ENCODE data around the gene SGCA. TPM values are rescaled to one million over a fixed set of nuclear protein-coding genes. Genes with fewer than 3 reads are reported as not detected.

Gene SGCA
- total RNA-seq, 1 donor from 2014 or later = 78.5 TPM

GRCh38 chr17:50155115-50155819 lies 10.5 kb upstream of the SGCA start:
- no peak for TF ChIP-seq CTCF (IDR thresholded peaks at IDR 0.05)
- H3K4me1 ChIP-seq = peaks cover 25 to 43% of the 10 kb centered on the region in 2 donors
- peak in 1 of 2 donors; percentile 91 for DNase-seq (ENCODE audit: low spot score in 2 of 2)
- H3K9me3 ChIP-seq = no peaks in the 10 kb centered on the region
- intact Hi-C loops (cut with DNase I) = no loop called here
- H3K4me3 ChIP-seq = peak overlapping the region; percentile 19 to 40
- peak overlapping the region; percentile 91 to 93 for H3K27ac ChIP-seq
- H3K36me3 ChIP-seq = no peaks in the 10 kb centered on the region
- no peaks in the 10 kb centered on the region for H3K27me3 ChIP-seq

GRCh38 chr17:50157891-50158290 lies 7.9 kb upstream of the SGCA start:
- intact Hi-C loops (cut with DNase I) = no loop called here
- H3K27me3 ChIP-seq = no peaks in the 10 kb centered on the region
- H3K4me1 ChIP-seq = peaks cover 18 to 47% of the 10 kb centered on the region in 2 donors
- H3K36me3 ChIP-seq = no peaks in the 10 kb centered on the region
- no peak for TF ChIP-seq CTCF (IDR thresholded peaks at IDR 0.05)
- H3K9me3 ChIP-seq = no peaks in the 10 kb centered on the region
- H3K4me3 ChIP-seq = no peak overlapping the region
- peak overlapping the region; percentile 51 to 93 for H3K27ac ChIP-seq
- DNase-seq (ENCODE audit: low spot score in 2 of 2) = no peak

GRCh38 chr17:50161023-50161910 lies 4.5 kb upstream of the SGCA start:
- H3K4me1 ChIP-seq = peaks cover 9 to 29% of the 10 kb centered on the region in 2 donors
- no peaks in the 10 kb centered on the region for H3K9me3 ChIP-seq
- H3K27me3 ChIP-seq = no peaks in the 10 kb centered on the region
- H3K4me3 ChIP-seq = peak overlapping the region; percentile 51 to 73
- H3K36me3 ChIP-seq = no peaks in the 10 kb centered on the region
- peak; percentile 67 to 96 for DNase-seq (ENCODE audit: low spot score in 2 of 2)
- peak; percentile 92 to 98 (median 94) for TF ChIP-seq CTCF (IDR thresholded peaks at IDR 0.05)
- peak overlapping the region; percentile 80 to 89 for H3K27ac ChIP-seq
- intact Hi-C loops (cut with DNase I) = loop anchor here (1.0 to 2.0 kb wide), 4 partner anchors 9 to 66 kb away; partner anchors contain the start of gene PDK2

GRCh38 chr17:50161911-50162288 lies 3.9 kb upstream of the SGCA start:
- Histone ChIP-seq H3K4me3 (peak overlapping the region in 1 of 2 donors; percentile 73), H3K9me3 (no peaks in the 10 kb centered on the region), H3K27me3 (no peaks in the 10 kb centered on the region), H3K4me1 (peaks cover 9 to 24% of the 10 kb centered on the region in 2 donors), H3K27ac (peak overlapping the region; percentile 80 to 89), H3K36me3 (no peaks in the 10 kb centered on the region)
- no peak for TF ChIP-seq CTCF (IDR thresholded peaks at IDR 0.05)
- intact Hi-C loops (cut with DNase I) = loop anchor here (1.0 to 2.0 kb wide), 4 partner anchors 10 to 67 kb away; partner anchors contain the start of gene PDK2
- no peak for DNase-seq (ENCODE audit: low spot score in 2 of 2)

GRCh38 chr17:50162466-50163254 lies 3.1 kb upstream of the SGCA start:
- Histone ChIP-seq H3K4me3 (no peak overlapping the region), H3K36me3 (no peaks in the 10 kb centered on the region), H3K27ac (no peak overlapping the region), H3K27me3 (no peaks in the 10 kb centered on the region), H3K9me3 (no peaks in the 10 kb centered on the region), H3K4me1 (peaks cover 14 to 30% of the 10 kb centered on the region in 2 donors)
- no peak for DNase-seq (ENCODE audit: low spot score in 2 of 2)
- intact Hi-C loops (cut with DNase I) = no loop called here
- TF ChIP-seq CTCF (IDR thresholded peaks at IDR 0.05) = no peak
